HG02885 (cell line): Measurements from ENCODE around the gene CD180.
A peak's percentile ranks its signal among the peaks of the same experiment; 100 is the strongest.

ENCODE experiments used
- ATAC-seq: cut with Tn5 transposase; IDR thresholded peaks from one replicate; pipeline ENCODE4 v1.9.1; 2021; ENCODE audit warnings: mild to moderate bottlenecking; ENCODE audit not compliant: unreplicated experiment, poor library complexity

The CD180 gene

DNA sequence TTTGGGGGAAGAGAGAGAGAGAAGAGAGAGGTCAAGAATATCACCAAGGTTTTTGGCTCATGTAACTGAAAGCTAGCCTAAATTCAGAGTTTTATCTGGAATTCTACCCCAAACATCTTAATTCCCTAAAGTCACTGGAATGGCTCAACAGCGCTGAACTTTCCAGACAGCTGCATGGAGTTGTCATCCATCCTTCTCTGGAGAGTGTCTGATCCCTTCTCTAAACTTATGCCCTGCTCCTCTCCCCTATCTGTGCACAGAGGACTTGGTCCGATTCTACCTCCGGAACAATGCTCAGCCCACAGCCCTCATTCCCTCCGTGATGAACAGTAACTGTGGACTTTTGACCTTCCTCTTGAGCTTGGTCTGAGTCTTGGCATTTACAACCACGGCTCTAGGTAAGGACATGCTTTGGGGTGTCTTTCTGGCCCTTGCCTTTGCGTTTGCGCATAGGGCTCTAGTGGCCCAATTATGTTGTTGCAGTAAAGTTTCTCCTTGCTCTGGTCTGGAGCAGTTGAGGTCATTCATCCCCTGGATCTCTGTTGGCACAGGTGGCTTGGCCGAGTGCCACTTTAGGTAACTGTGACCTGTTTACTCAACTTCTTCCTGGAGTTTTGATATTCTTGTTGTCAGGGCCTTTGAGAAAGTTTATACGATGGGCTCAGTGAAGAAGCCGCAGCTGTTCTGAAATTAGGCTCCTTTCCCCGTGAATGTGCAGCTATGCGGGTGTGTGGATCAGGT lies 18.3 kb upstream of the CD180 start:
- no peak for ATAC-seq

DNA sequence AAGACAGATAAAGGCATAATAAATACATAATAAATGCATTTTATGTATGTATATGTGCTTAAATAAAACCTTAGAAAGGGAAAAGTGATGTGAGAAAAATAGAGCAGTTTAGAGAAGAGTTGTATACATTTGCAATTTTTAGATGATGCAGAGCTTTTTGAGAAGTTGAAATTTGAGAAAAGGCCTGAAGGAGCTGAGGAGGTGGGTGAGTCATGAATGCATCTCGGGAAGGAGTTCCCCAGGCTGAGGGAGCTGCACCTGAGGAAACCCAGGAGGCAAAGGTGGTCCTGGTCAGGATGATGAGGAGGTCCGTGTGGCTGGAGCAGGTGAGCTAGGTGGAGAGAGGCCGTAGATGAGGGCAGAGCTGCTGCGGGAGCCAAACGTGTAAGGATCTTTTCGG lies 17.4 kb upstream of the CD180 start:
- no peak for ATAC-seq

DNA sequence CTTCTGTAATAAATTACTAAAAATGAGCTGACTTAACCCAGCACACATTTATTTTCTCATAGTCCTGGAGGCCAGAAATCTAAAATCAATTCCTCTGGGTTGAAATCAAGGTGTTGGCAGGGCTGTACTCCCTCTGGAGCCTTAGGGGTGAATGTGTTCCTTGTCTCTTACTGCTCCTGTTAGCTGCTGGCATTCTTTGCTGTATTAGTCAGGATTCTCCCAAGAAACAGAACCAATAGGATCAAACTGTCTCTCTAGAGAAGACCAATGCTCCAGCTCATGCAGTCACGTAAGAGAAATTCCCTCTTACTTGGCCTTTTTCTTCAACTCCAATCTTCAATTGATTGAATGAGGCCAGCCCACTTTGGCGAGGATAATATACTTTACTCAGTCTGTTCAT lies 15.3 kb upstream of the CD180 start:
- no peak for ATAC-seq

DNA sequence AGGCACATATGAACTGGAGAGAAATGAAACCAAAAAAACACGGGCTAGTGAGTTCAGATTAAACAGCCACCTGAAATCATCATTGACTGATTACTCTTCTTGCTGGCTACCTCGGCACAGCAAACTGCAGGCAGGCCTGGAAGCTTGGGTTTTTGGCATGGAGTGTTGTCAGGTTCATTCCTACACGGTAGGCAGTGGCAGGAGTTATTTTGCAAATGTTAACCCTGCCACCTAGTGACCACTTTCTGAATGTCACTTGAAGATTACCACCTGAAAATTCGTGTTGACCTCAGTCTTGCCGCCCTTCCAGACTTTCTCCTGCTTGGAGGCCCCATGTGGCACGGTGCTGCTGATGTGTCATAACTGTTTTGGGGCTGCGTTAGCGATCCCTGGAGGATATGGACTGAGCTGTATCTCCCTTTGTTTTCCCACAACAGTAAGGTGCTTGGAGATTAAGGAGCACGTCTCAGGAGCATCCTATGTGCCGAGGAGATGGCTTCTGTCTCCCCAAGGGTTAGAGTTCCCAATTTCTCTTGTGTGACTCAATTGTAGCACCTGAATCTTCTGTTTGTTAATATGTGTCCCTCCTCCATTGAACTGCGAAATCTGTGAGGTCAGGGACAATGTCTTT lies 12.7 kb upstream of the CD180 start:
- ATAC-seq, result peak; percentile 41

DNA sequence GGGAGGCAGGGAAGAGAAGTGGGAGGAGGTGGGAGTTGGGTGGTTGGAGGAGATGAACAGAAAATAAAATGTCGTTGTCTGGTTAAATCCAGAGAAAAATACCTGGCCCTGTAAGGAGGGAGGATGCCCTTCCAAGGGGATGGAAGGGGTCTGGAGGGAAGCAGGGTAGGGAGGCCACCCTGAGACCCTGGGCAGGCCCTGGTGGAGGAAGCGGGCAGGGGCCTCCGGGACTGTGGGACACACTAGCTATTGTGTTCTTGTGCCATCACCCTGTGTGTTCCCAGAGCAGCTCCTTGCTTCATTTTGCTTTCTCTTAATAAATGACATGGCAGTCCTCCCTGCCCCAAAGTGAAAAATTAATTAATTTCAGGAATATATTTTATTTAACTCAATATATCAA lies 11.8 kb upstream of the CD180 start:
- no peak for ATAC-seq

- ATAC-seq, result peak; percentile 85
Measured at GRCh38 chr5:67206929-67207328, 10.3 kb upstream of the CD180 start.

DNA sequence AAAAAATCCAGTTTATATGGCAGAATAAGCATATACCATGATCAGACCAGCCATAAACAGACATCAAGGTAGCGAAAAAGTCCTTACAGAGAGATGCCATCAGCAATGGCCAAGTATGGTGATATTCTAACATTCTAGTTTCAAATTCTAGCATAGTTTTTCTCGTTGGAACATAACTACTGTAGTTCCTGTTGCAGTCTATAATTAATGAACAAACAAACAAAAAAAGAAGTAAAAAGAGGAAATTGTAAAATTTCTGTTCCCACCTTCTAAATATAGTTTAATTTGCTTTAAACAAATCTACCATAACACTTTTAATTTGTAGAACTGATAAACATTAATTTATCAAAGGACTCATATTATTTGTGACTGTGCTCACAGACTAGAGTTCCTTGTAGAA lies 9.9 kb upstream of the CD180 start:
- peak; percentile 22 for ATAC-seq

DNA sequence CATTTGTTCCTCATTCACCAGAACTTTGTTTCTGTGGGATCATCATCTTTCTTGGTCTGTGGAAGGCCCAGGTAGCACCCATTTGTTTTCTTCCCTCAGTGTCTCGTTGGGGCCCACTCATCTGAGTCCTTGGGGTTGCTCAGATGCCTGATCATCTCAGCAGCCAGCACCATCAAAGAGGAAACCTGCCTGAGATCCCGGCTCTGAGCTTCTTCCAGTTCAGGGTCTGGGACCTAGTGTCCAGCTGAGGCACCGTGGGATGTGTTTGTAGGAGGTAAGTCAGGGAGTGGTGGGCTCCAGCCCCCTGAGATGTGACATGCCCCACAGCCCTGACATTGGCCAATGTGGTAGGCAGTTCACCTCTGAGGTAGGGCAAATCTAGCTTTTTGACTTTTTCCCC lies 9.4 kb upstream of the CD180 start:
- ATAC-seq, result no peak

- ATAC-seq, result no peak
Measured at GRCh38 chr5:67204821-67205220, 8.2 kb upstream of the CD180 start.

GRCh38 chr5:67203701-67204074 lies 7.1 kb upstream of the CD180 start:
- ATAC-seq, result no peak

DNA sequence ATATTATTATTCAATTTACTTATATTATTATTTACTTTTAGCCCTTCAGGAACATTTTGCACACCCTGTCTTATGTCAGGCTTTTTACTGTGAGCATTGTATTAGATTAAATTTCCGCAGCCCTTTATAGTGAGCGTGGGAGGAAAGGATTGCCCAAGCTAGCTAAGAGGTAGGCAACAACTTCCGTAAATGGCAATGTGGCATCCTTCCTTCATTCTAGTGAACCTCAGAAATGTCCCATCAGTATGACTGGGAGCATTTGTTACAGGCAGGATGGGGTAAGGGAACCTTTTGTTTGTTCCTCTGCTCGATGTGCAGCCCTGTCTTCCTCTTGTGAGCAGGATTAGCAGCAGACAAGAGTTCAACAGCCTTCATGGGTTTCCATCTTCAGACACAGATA lies 6.2 kb upstream of the CD180 start:
- no peak for ATAC-seq

- ATAC-seq, result no peak
Measured at GRCh38 chr5:67201897-67202549, 5.4 kb upstream of the CD180 start.

DNA sequence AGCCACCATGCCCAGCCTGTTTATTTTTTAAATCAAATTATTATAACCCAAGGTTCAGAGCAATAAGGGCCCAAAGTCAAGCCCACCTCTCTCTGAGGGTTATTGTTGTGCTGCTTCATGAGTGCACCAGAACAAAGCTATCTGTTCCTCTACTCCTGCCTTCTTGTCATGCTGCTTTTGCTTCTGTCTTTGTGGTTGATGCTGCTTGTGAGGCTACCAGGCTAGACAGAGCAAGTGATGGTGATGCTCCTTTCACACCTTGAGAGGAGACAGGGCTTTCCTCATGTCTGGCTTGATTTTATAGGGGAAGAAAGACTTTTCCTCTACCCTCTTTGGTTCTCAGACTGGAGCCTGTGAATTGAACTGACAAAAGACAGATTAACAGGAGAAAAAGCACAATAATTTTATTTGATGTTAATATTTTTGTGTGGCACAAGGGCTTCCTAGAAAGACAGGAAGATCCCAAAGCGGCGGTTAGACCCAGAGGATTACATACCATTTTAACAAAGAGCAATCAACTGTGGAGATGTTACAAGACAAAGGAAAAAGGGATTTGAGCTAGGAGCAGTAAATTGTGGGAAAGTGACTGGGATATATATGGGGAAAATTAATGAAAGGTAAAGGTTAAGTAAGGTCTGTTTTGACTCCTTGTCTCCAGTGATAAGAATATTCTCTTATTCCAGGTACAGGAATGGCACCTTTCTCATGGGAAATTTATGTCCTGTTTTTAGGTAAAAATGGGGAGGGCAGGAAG lies 4.4 kb upstream of the CD180 start:
- no peak for ATAC-seq

- ATAC-seq, result peak; percentile 22
Measured at GRCh38 chr5:67199859-67200258, 3.3 kb upstream of the CD180 start.

- ATAC-seq, result no peak
Measured at GRCh38 chr5:67198917-67199316, 2.3 kb upstream of the CD180 start.

DNA sequence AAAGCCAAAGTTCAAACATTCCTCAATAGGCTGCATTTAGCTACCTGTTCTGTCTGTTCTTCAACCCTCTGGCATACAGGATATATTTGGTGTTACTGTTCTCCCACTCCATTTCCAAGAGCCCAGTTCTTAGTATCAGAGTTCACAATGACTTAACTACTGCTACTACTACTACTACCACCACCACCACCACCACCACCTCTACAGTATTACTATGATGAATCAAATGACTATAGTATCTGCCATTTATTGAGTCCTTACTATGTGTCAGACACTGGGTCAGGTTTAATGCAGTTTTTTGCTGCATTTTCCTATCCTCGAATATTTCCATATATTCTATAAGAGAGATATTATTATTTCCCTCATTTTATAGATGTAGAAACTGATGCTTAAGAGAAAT lies 937 bp upstream of the CD180 start:
- ATAC-seq, result no peak

DNA sequence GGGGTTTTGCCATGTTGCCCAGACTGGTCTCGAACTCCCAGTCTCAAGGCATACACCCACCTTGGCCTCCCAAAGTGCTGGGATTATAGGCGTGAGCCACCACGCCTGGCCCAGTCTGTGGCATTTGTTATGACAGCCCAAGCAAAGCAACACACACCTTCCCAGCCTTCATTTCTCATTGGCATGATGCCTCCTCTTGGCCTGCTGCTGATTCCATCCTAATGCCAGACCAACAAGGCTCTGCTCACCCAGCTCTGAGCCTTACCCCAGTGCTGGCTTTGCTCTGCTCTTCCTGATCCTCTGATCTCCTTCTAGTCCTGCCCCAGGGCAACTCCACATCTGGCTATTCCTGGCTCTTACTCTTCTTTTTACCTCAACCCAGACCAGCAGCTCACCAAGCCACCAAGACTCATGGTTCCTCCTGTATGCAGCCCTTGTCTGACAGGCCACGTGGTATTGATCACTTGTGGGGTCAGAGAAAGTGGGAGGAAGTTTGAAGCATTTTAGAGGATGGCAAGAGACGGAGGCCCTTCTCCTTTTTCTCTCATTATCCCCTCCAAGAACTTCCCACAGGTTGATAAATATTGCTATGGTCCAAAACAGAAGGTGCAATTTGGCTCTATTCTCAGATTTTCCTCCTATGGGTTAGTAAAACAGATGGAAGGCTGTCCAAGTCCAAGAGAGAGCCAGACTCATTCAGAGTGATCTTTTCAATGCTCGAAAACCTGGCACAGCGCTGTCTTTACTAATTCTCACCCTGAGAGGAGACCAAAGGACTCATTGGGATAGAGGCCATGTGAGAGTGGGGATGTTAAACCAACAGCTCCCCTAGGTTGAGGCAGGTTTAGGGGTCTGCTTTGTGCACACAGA lies 958 bp downstream of the CD180 start:
- ATAC-seq, result no peak

DNA sequence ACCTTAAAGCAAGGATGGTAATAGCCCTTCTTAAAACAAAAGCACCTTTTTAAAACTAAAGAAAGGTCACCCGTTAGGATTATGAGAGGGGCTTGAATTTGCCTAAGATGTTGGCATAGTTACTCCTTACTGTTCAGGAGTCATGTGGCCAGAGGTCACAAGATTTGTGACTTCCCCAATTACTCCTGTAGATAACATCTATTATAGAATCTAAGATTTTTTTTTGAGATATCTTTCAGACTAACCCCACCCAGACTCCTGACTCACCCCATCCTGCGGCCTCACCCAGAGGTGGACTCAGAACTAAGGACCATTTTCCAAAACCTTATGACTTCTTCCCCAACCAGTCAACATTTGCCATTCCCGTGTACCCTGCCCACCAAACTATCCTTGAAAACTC lies 2.4 kb downstream of the CD180 start:
- no peak for ATAC-seq

DNA sequence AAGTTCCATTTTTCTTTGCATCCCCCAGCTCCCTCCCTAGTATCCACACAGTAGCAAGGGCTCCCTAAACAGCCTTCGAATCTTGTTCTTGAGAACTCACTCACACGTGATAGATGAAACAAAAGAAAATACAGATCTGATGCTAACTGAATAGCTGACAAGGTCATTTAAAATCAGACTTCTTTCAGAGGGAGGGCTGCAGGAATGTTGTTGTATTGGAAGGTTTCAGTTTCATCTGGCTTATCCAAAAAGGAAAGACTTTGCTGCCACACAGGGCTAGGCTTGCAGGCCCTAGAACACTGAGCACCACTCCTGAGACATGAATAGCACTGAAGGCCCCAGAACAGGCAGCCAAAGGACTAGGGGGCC lies 3.2 kb downstream of the CD180 start:
- no peak for ATAC-seq

DNA sequence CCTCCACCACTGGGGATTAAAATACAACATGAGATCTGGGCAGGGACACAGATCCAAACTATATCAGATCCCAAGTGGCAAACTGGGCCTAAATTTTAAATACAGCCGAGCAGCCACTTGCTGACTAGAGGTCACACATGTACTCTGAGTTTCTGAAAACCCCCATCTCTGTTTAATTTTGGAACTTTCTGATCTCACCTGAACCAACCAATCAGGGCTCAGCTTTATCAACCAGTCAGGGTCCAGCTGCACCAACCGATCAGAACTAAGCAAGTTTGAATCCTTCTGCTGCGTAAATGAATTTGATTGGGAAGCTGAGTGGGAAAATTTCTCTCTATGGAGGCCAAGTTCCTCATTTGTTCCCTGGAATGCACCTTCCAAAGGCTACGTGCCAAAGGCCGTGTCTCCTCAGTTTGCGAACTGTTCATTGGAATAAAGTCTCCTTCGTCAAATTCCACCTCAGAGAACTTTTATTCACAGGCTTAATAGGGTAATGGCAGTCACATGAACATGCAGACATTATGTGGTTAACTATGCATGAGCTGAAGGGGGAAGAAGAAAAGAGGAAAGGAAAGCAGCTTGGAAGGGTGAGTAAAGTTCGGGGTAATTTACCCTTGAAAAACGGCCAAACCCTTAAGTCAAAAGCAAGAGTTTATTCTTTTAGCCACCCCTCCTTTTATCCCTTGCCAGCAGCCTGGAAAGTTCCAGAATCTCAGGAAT lies 3.7 kb downstream of the CD180 start:
- no peak for ATAC-seq
